Body of pancreas (tissue), 4 donors: ENCODE results near the gene ALG14. TPM values are rescaled to one million over a fixed set of nuclear protein-coding genes. Genes with fewer than 3 reads are reported as not detected.

Source experiments
- ATAC-seq: fragments of 150-250 bp; one replicate; pipeline ENCODE4 v1.9.1; 2016
- DNase-seq, 4 donors: peaks; one replicate each; pipeline ENCODE4 v3.0.0-alpha.2; 2019
- H3K27ac ChIP-seq, 4 donors: fragments of 200-600 bp; sonication (generic); 1 replicate in 3 of 4; 2 replicates in 1 of 4; pipeline versions ENCODE4 v1.5.1 to v1.6.1; 2016 to 2019; ENCODE audit warnings: mild to moderate bottlenecking in 1 of 4, mixed read lengths in 1 of 4, moderate library complexity in 1 of 4
- H3K27me3 ChIP-seq, 2 donors: fragments of 200-600 bp; sonication (generic); one replicate each; pipeline ENCODE4 v1.6.0; 2016; ENCODE audit warnings: mild to moderate bottlenecking in 1 of 2
- H3K36me3 ChIP-seq, 2 donors: fragments of 200-600 bp; sonication (generic); replicated peaks in 1 of 2; 2 replicates each; pipeline ENCODE4 v1.5.1; 2016; ENCODE audit warnings: low read depth in 2 of 2; ENCODE audit not compliant: insufficient read depth in 1 of 2
- H3K4me1 ChIP-seq: fragments of 200-600 bp; sonication (generic); one replicate; pipeline ENCODE4 v1.6.0; 2016
- H3K4me3 ChIP-seq, 2 donors: fragments of 200-600 bp; sonication (generic); 1 replicate in 1 of 2; 2 replicates in 1 of 2; pipeline ENCODE4 v1.5.1; 2016 to 2019
- H3K9me3 ChIP-seq, 3 donors: fragments of 200-600 bp; sonication (generic); 1 replicate in 2 of 3; 2 replicates in 1 of 3; pipeline ENCODE4 v1.5.1; 2016
- CTCF ChIP-seq, 7 experiments: fragments of 450-650 bp in 4 of 7; fragments of 200-600 bp in 3 of 7; sonication (generic) in 3 of 7; IDR thresholded peaks; one replicate each; pipeline ENCODE4 v1.5.1; 2016 to 2019; ENCODE audit warnings: antibody characterized with exemption in 7 of 7
- POLR2A ChIP-seq, 3 donors: fragments of 450-650 bp; IDR thresholded peaks; one replicate each; pipeline ENCODE4 v1.6.1; 2016; ENCODE audit warnings: antibody characterized with exemption in 3 of 3, mild to moderate bottlenecking in 2 of 3
- WGBS, 2 donors: methylation state at CpG; one replicate each; pipeline ENCODE4 v1.1.5; 2017; 5-methylcytosine and 5-hydroxymethylcytosine counted together
- intact Hi-C: fragments of 100-400 bp; cut with DNase I; formaldehyde crosslinking; loops from one replicate; pipeline ENCODE4 v1.15.1; 2023
- total RNA-seq, 2 donors: library from RNA; depleted of rRNA; stranded (reverse); fragments of >200 nt; gene quantifications; one replicate each; pipeline ENCODE4 v1.1.0, GENCODE V29; 2016

Gene ALG14
- total RNA-seq, 2 donors from 2014 or later, result 0.78 to 0.99 TPM

- intact Hi-C loops, result no loop called here
- peaks cover 5% of the 10 kb centered on the region for H3K4me1 ChIP-seq
- WGBS, 2 donors, result 69 to 98% methylated on average over 2 of the region's 2 CpGs
- no peaks in the 10 kb centered on the region for H3K27me3 ChIP-seq
- no peak for DNase-seq
- no peak overlapping the region for H3K4me3 ChIP-seq
- no peaks in the 10 kb centered on the region for H3K9me3 ChIP-seq
- no peaks in the 10 kb centered on the region for H3K36me3 ChIP-seq
- no peak overlapping the region for H3K27ac ChIP-seq
- no peak for TF ChIP-seq POLR2A (IDR thresholded peaks at IDR 0.05)
- no peak for TF ChIP-seq CTCF (IDR thresholded peaks at IDR 0.05)
- ATAC-seq, result no peak
Observed at GRCh38 chr1:95005584-95005983, 67.2 kb downstream of the ALG14 start.

- no peaks in the 10 kb centered on the region for H3K9me3 ChIP-seq
- no peak for DNase-seq
- no peak overlapping the region for H3K4me3 ChIP-seq
- no peaks in the 10 kb centered on the region for H3K36me3 ChIP-seq
- ATAC-seq, result no peak
- WGBS, 2 donors, result 87 to 92% methylated on average over 7 of the region's 7 CpGs
- TF ChIP-seq POLR2A (IDR thresholded peaks at IDR 0.05) (no peak), CTCF (IDR thresholded peaks at IDR 0.05) (no peak)
- intact Hi-C loops, result no loop called here
- H3K27me3 ChIP-seq, result no peaks in the 10 kb centered on the region
- H3K27ac ChIP-seq, result no peak overlapping the region
- peaks cover 6% of the 10 kb centered on the region for H3K4me1 ChIP-seq
Observed at GRCh38 chr1:95004013-95004412, 68.7 kb downstream of the ALG14 start.

- no peak for DNase-seq
- WGBS, 2 donors, result 77 to 83% methylated on average over 4 of the region's 4 CpGs
- Histone ChIP-seq H3K9me3 (no peaks in the 10 kb centered on the region), H3K4me3 (no peak overlapping the region), H3K27me3 (no peaks in the 10 kb centered on the region), H3K27ac (no peak overlapping the region), H3K36me3 (no peaks in the 10 kb centered on the region), H3K4me1 (peaks cover 11% of the 10 kb centered on the region)
- no peak for ATAC-seq
- intact Hi-C loops, result no loop called here
- TF ChIP-seq POLR2A (IDR thresholded peaks at IDR 0.05) (no peak), CTCF (IDR thresholded peaks at IDR 0.05) (no peak)
Observed at GRCh38 chr1:95003433-95003738, 69.4 kb downstream of the ALG14 start.

- no peak overlapping the region for H3K27ac ChIP-seq
- H3K27me3 ChIP-seq, result no peaks in the 10 kb centered on the region
- no peaks in the 10 kb centered on the region for H3K36me3 ChIP-seq
- WGBS, 2 donors, result 56 to 62% methylated on average over 8 of the region's 8 CpGs
- DNase-seq, result no peak
- TF ChIP-seq CTCF (IDR thresholded peaks at IDR 0.05) (no peak), POLR2A (IDR thresholded peaks at IDR 0.05) (no peak)
- intact Hi-C loops, result no loop called here
- peaks cover 9% of the 10 kb centered on the region for H3K4me1 ChIP-seq
- no peaks in the 10 kb centered on the region for H3K9me3 ChIP-seq
- no peak for ATAC-seq
- no peak overlapping the region for H3K4me3 ChIP-seq
Observed at GRCh38 chr1:95002540-95003432, 70.0 kb downstream of the ALG14 start.

- ATAC-seq (no peak), DNase-seq (no peak)
- no peaks in the 10 kb centered on the region for H3K27me3 ChIP-seq
- no peaks in the 10 kb centered on the region for H3K36me3 ChIP-seq
- TF ChIP-seq CTCF (IDR thresholded peaks at IDR 0.05) (no peak), POLR2A (IDR thresholded peaks at IDR 0.05) (no peak)
- H3K4me3 ChIP-seq, result no peak overlapping the region
- H3K27ac ChIP-seq, result no peak overlapping the region
- H3K4me1 ChIP-seq, result peaks cover 6% of the 10 kb centered on the region
- 68 to 78% methylated on average over 5 of the region's 5 CpGs for WGBS, 2 donors
- intact Hi-C loops, result no loop called here
- no peaks in the 10 kb centered on the region for H3K9me3 ChIP-seq
Observed at GRCh38 chr1:95002164-95002539, 70.6 kb downstream of the ALG14 start.
